SK-N-SH (cell line): Measurements from ENCODE around the gene CXCR3. TPM values are rescaled to one million over a fixed set of nuclear protein-coding genes. Genes with fewer than 3 reads are reported as not detected.

Source experiments
- CTCF ChIA-PET: fragments of 300-600, 350-600 bp; formaldehyde crosslinking; extraction: SDS; loops from one replicate; lab custom pipeline; 2021; lab: Yijun Ruan, JAX
- POLR2A ChIA-PET: fragments of 350-600 bp; sonication (Branson Sonifier 250); formaldehyde crosslinking; extraction: SDS; loops from one replicate; lab custom pipeline; 2020; ENCODE audit warnings: antibody characterized with exemption, inconsistent platforms; lab: Yijun Ruan, JAX
- DNase-seq: peaks from one replicate; pipeline ENCODE4 v3.0.0; 2012
- H2AFZ ChIP-seq: fragments of 200-600 bp; sonication (generic); 2 replicates; pipeline ENCODE4 v1.8.1; 2016; ENCODE audit warnings: antibody characterized with exemption, mild to moderate bottlenecking, low read depth
- H3F3A ChIP-seq: fragments of 200-600 bp; sonication (generic); replicated peaks from 2 replicates; pipeline ENCODE3; 2016; ENCODE audit warnings: antibody characterized with exemption, mild to moderate bottlenecking; ENCODE audit not compliant: insufficient read depth
- H3K27ac ChIP-seq, 2 experiments: fragments of 200-500 bp in 1 of 2; fragments of 200-600 bp in 1 of 2; sonication (Bioruptor generic) in 1 of 2; sonication (generic), shearing (Covaris generic) in 1 of 2; 2 replicates each; pipeline versions ENCODE4 v1.5.1 to v1.6.1; 2014 to 2016; ENCODE audit warnings: low read depth in 2 of 2, inconsistent platforms in 1 of 2, low read length in 1 of 2, mild to moderate bottlenecking in 1 of 2, mixed read lengths in 1 of 2
- H3K27me3 ChIP-seq: fragments of 200-600 bp; sonication (generic), shearing (Covaris generic); 2 replicates; pipeline ENCODE4 v1.6.1; 2016; ENCODE audit warnings: mixed run types; ENCODE audit not compliant: insufficient read depth
- H3K36me3 ChIP-seq, 2 experiments: fragments of 200-500 bp in 1 of 2; fragments of 200-600 bp in 1 of 2; sonication (Bioruptor generic) in 1 of 2; sonication (generic) in 1 of 2; replicated peaks in 1 of 2; 2 replicates each; pipeline versions ENCODE3 to v1.5.1; 2014 to 2016; ENCODE audit warnings: low read length in 1 of 2, mild to moderate bottlenecking in 1 of 2; ENCODE audit not compliant: insufficient read depth in 2 of 2, control insufficient read depth in 1 of 2
- H3K4me1 ChIP-seq, 2 experiments: fragments of 200-500 bp in 1 of 2; fragments of 200-600 bp in 1 of 2; sonication (Bioruptor generic) in 1 of 2; sonication (generic), shearing (Covaris generic) in 1 of 2; 2 replicates each; pipeline versions ENCODE4 v1.5.1 to v1.6.1; 2014 to 2016; ENCODE audit warnings: low read depth in 1 of 2, low read length in 1 of 2, mixed run types in 1 of 2; ENCODE audit not compliant: insufficient read depth in 2 of 2, control insufficient read depth in 1 of 2
- H3K4me2 ChIP-seq: fragments of 200-600 bp; sonication (generic), shearing (Covaris generic); 2 replicates; pipeline ENCODE4 v1.6.1; 2017; ENCODE audit warnings: mixed run types
- H3K4me3 ChIP-seq, 2 experiments: fragments of 200-500 bp in 1 of 2; fragments of 200-600 bp in 1 of 2; sonication (Bioruptor generic) in 1 of 2; sonication (generic), shearing (Covaris generic) in 1 of 2; 2 replicates each; pipeline versions ENCODE4 v1.5.1 to v1.8.1; 2014 to 2016; ENCODE audit warnings: low read depth in 2 of 2, inconsistent platforms in 1 of 2, low read length in 1 of 2, mild to moderate bottlenecking in 1 of 2, mixed read lengths in 1 of 2, moderate library complexity in 1 of 2
- H3K79me2 ChIP-seq: fragments of 200-600 bp; sonication (generic); 2 replicates; pipeline ENCODE4 v1.8.1; 2017; ENCODE audit warnings: mild to moderate bottlenecking; ENCODE audit not compliant: insufficient read depth
- H3K9ac ChIP-seq: fragments of 200-600 bp; sonication (generic); 2 replicates; pipeline ENCODE4 v1.6.1; 2017; ENCODE audit warnings: mixed run types
- H3K9me2 ChIP-seq: fragments of 200-600 bp; sonication (generic); 2 replicates; pipeline ENCODE4 v1.6.1; 2017; ENCODE audit warnings: mixed run types
- H3K9me3 ChIP-seq: fragments of 200-600 bp; sonication (generic); 2 replicates; pipeline ENCODE4 v1.6.1; 2017; ENCODE audit warnings: mixed run types, mild to moderate bottlenecking, moderate library complexity
- H4K20me1 ChIP-seq: fragments of 200-600 bp; sonication (generic); 2 replicates; pipeline ENCODE4 v1.6.1; 2017; ENCODE audit warnings: mild to moderate bottlenecking, mixed run types; ENCODE audit not compliant: insufficient read depth
- CHD2 ChIP-seq: fragments of 150-350 bp; IDR thresholded peaks from 2 replicates; pipeline ENCODE4 v1.6.1; 2018; ENCODE audit warnings: low read length; ENCODE audit not compliant: partially characterized antibody
- CTCF ChIP-seq: fragments of 200-600 bp; sonication (generic); IDR thresholded peaks from 2 replicates; pipeline ENCODE4 v1.6.1; 2017; ENCODE audit warnings: antibody characterized with exemption, mild to moderate bottlenecking, moderate library complexity
- FOXJ3 ChIP-seq: sonication (generic); formaldehyde crosslinking; IDR thresholded peaks from 2 replicates; pipeline ENCODE4 v1.5.1; 2020; ENCODE audit warnings: mild to moderate bottlenecking, missing genetic modification reagents
- FOXM1 ChIP-seq: IDR thresholded peaks from 2 replicates; pipeline ENCODE4 v1.4.0; 2012; ENCODE audit warnings: low read depth, mild to moderate bottlenecking
- GABPA ChIP-seq: IDR thresholded peaks from 2 replicates; pipeline ENCODE4 v1.4.0; 2012; ENCODE audit warnings: low read depth, mild to moderate bottlenecking
- GATA2 ChIP-seq: sonication (generic); formaldehyde crosslinking; IDR thresholded peaks from 2 replicates; pipeline ENCODE4 v1.5.0; 2020; ENCODE audit warnings: mild to moderate bottlenecking, missing genetic modification reagents
- IRF3 ChIP-seq: fragments of 150-350 bp; IDR thresholded peaks from 2 replicates; pipeline ENCODE4 v1.6.1; 2016; ENCODE audit warnings: mild to moderate bottlenecking, low read depth, low read length
- MAX ChIP-seq: IDR thresholded peaks from 2 replicates; pipeline ENCODE4 v1.4.0; 2012; ENCODE audit warnings: low read depth
- NFIC ChIP-seq: IDR thresholded peaks from 2 replicates; pipeline ENCODE4 v1.4.0; 2012; ENCODE audit warnings: borderline replicate concordance
- NRF1 ChIP-seq: IDR thresholded peaks from 2 replicates; pipeline ENCODE4 v1.6.1; 2012; ENCODE audit warnings: low read depth, mild to moderate bottlenecking, low read length
- PBX3 ChIP-seq: IDR thresholded peaks from 2 replicates; pipeline ENCODE4; 2012
- RFX5 ChIP-seq: IDR thresholded peaks from 2 replicates; pipeline ENCODE4 v1.6.1; 2012; ENCODE audit warnings: mild to moderate bottlenecking, improper control_type of control experiment, low read length
- SMC3 ChIP-seq: IDR thresholded peaks from 2 replicates; pipeline ENCODE4 v1.6.1; 2012; ENCODE audit warnings: low read depth, low read length, improper control_type of control experiment
- TAF1 ChIP-seq: IDR thresholded peaks from 2 replicates; pipeline ENCODE4 v1.6.1; 2012; ENCODE audit warnings: low read depth, mild to moderate bottlenecking, low read length, moderate library complexity, borderline replicate concordance
- TCF12 ChIP-seq: IDR thresholded peaks from 2 replicates; pipeline ENCODE4 v1.4.0; 2012
- YY1 ChIP-seq: IDR thresholded peaks from 2 replicates; pipeline ENCODE4 v1.4.0; 2012; ENCODE audit warnings: low read depth, mild to moderate bottlenecking
- ZBTB33 ChIP-seq: IDR thresholded peaks from 2 replicates; pipeline ENCODE4 v1.4.0; 2012; ENCODE audit warnings: low read depth, borderline replicate concordance
- WGBS: methylation state at CpG from one replicate; pipeline ENCODE4 v1.1.6; 2017; ENCODE audit warnings: low lambda C conversion rate; 5-methylcytosine and 5-hydroxymethylcytosine counted together
- polyA plus RNA-seq, 3 experiments: library from polyadenylated mRNA; depleted of rRNA; stranded (reverse); fragments of >200 nt; gene quantifications; 2 replicates each; pipeline ENCODE4 v1.2.3, GENCODE V29; 2012

The CXCR3 gene
- polyA plus RNA-seq, 1 of the 3 experiments (the other 2 are of a cell fraction), result not detected

GRCh38 chrX:71609095-71609750 lies 9.1 kb downstream of the CXCR3 start:
- TF ChIP-seq NFIC, result no peak
- no peak for TF ChIP-seq YY1
- no peak for TF ChIP-seq SMC3
- TF ChIP-seq CHD2, result no peak
- no peak for TF ChIP-seq ZBTB33
- TF ChIP-seq GABPA, result no peak
- TF ChIP-seq FOXM1, result no peak
- TF ChIP-seq GATA2 (CRISPR knock-in tag), result no peak
- TF ChIP-seq MAX, result no peak
- no peak for TF ChIP-seq PBX3
- TF ChIP-seq NRF1, result no peak

GRCh38 chrX:71607488-71607887 lies 10.8 kb downstream of the CXCR3 start:
- 51% methylated on average over 2 of the region's 2 CpGs for WGBS
- ChIA-PET POLR2A (no interaction called here), CTCF (no interaction called here)
- no peaks in the 10 kb centered on the region for H3K79me2 ChIP-seq
- H3K9me3 ChIP-seq, result no peaks in the 10 kb centered on the region; the same call in 1 of the 2 replicates
- H3K4me2 ChIP-seq, result no peak overlapping the region
- H3K36me3 ChIP-seq, result peaks cover 14 to 26% of the 10 kb centered on the region in 2 experiments
- no peak for DNase-seq
- peaks cover 16% of the 10 kb centered on the region; the same call in 1 of the 2 replicates for H3K27me3 ChIP-seq
- H4K20me1 ChIP-seq, result no peaks in the 10 kb centered on the region
- no peak overlapping the region for H3K4me3 ChIP-seq
- no peaks in the 10 kb centered on the region for H3K9me2 ChIP-seq
- H3K4me1 ChIP-seq, result no peaks in the 10 kb centered on the region
- H3K9ac ChIP-seq, result no peak overlapping the region
- H3F3A ChIP-seq, result no peaks in the 10 kb centered on the region
- H3K27ac ChIP-seq, result no peak overlapping the region
- no peak overlapping the region for H2AFZ ChIP-seq
- TF ChIP-seq TCF12 (no peak), MAX (no peak), PBX3 (no peak), CTCF (no peak), FOXJ3 (no peak), RFX5 (no peak), TAF1 (no peak), YY1 (no peak), IRF3 (no peak)

More at GRCh38 chrX:71609095-71609750, 9.1 kb downstream of the CXCR3 start:
- Histone ChIP-seq H3K9me3 (no peaks in the 10 kb centered on the region), H3F3A (no peaks in the 10 kb centered on the region), H4K20me1 (no peaks in the 10 kb centered on the region), H3K9me2 (no peaks in the 10 kb centered on the region), H3K79me2 (no peaks in the 10 kb centered on the region), H3K36me3 (peaks cover 6 to 25% of the 10 kb centered on the region in 2 experiments), H3K9ac (no peak overlapping the region), H3K4me1 (no peaks in the 10 kb centered on the region), H3K27ac (no peak overlapping the region), H3K4me2 (no peak overlapping the region), H3K4me3 (no peak overlapping the region), H2AFZ (no peak overlapping the region), H3K27me3 (peaks cover 16% of the 10 kb centered on the region; the same call in 1 of the 2 replicates)
- ChIA-PET CTCF (no interaction called here), POLR2A (no interaction called here)
- WGBS, result 45% methylated on average over 3 of the region's 3 CpGs
- DNase-seq, result no peak
